Measurements from ENCODE around the gene CRACDL. TPM values are rescaled to one million over a fixed set of nuclear protein-coding genes. Genes with fewer than 3 reads are reported as not detected.

CRACDL gene, protein sequence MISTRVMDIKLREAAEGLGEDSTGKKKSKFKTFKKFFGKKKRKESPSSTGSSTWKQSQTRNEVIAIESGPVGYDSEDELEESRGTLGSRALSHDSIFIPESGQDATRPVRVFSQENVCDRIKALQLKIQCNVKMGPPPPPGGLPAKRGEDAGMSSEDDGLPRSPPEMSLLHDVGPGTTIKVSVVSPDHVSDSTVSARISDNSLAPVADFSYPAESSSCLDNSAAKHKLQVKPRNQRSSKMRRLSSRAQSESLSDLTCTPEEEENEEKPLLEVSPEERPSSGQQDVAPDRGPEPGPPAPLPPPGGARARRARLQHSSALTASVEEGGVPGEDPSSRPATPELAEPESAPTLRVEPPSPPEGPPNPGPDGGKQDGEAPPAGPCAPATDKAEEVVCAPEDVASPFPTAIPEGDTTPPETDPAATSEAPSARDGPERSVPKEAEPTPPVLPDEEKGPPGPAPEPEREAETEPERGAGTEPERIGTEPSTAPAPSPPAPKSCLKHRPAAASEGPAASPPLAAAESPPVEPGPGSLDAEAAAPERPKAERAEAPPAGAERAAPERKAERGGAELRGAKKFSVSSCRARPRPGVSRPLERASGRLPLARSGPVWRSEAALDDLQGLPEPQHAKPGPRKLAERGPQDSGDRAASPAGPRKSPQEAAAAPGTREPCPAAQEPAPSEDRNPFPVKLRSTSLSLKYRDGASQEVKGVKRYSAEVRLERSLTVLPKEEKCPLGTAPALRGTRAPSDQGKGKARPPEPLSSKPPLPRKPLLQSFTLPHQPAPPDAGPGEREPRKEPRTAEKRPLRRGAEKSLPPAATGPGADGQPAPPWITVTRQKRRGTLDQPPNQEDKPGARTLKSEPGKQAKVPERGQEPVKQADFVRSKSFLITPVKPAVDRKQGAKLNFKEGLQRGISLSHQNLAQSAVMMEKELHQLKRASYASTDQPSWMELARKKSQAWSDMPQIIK
- 1 to 10 TPM; 1.2 to 3.0 (median 1.8) TPM for polyA plus RNA-seq (ENCODE audit: insufficient read length in 10 of 10)
- long read RNA-seq, donor 1, result 0 reads
- long read RNA-seq, donor 2, result 0 reads
- long read RNA-seq, donor 3, result 0 reads
- long read RNA-seq, donor 4, result 0 reads
- long read RNA-seq, donor 5, result 0 reads
- long read RNA-seq, donor 6, result 0 reads
- long read RNA-seq, donor 7, result 0 reads
- long read RNA-seq, donor 8, result 0 reads
- long read RNA-seq, donor 9, result 0 reads

DNA sequence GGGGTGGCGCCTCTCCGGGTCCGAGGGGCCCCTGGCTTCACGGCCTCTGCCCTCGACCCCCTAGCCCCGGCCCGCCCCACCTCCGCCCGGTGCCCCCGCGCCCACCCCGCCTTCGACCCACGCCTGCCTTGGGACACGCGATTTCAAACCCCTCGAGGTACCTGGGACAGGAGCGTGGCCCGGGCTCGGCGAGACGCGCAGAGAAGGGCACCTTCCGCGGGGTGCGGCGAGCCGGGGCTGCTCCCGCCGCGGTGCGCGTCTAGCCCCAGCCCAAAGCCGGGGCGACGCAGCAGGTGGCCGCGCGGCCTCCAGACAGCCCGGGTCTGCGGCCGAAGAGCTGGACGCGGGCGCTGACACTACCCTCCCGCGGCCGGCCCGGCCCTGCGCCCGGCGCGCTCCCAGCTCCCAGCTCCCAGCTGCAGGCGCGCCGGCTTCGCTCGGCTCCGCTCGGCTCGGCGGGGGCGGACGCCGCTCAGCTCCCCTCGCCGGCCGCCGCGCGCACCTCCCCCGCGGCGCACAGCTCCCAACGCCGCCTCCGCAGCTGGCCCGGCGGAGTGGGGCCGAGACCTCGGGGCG lies at the start of gene CRACDL:
Gene CRACDL, minus strand, starts transcription at position 449 of the 576 bp plus-strand sequence. CDS start 89,425 bp downstream, outside the sequence.
- peak in 1 of 3 donors; percentile 53 for DNase-seq

DNA sequence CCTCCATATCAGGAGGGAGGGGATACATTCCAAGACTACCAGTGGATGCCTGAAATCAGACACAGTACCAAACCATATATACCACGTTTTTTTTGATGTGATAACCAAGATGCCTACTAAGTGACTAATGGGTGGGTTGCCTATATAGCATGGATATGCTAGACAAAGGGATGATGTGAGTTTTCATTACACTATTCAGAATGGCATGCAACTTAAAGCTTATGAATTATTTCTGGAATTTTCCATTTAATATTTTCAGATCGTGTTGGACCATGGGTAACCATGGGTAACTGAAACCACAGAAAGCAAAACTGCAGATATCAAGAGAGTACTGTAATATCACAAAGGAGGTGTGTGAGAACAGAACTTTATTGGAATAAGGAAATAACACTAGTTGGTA lies 39.6 kb upstream of the CRACDL start:
- DNase-seq, result no peak

- no peak for DNase-seq
Observed at GRCh38 chr2:98972582-98973167, 36.6 kb upstream of the CRACDL start.

DNA sequence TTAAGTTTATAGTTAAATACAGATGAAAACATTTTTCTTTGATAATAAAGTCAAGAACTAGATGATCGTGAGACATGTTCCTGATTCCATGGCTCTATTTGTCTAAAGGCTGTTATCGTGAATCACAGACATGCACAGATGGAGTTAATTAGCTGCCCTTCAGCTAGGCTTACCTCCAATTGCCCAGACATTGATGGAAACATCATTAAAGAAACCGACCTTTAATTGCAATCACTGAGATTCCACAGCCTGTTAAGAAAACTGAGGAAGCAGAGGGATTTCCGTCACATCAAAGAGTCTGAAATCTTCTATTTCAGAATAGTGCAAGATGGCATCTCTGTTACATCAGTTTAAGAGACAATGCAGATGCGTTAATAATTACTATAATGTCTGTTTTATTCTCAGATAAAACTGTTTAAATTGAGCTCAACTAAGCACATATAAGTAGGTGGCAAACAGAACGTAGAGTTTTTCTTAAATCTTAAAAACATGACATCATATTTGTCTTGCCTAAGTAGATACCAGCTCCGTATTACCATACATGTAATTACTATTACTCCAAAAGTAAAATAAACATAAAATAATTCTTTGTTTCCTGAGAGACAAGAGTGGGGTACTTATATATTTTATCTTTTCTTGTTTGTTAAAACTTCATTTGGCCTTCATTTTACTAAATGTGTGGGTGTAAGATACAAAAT lies 23.9 kb upstream of the CRACDL start:
- DNase-seq, result no peak

- no peak for DNase-seq
Observed at GRCh38 chr2:98952966-98953365, 16.9 kb upstream of the CRACDL start.

DNA sequence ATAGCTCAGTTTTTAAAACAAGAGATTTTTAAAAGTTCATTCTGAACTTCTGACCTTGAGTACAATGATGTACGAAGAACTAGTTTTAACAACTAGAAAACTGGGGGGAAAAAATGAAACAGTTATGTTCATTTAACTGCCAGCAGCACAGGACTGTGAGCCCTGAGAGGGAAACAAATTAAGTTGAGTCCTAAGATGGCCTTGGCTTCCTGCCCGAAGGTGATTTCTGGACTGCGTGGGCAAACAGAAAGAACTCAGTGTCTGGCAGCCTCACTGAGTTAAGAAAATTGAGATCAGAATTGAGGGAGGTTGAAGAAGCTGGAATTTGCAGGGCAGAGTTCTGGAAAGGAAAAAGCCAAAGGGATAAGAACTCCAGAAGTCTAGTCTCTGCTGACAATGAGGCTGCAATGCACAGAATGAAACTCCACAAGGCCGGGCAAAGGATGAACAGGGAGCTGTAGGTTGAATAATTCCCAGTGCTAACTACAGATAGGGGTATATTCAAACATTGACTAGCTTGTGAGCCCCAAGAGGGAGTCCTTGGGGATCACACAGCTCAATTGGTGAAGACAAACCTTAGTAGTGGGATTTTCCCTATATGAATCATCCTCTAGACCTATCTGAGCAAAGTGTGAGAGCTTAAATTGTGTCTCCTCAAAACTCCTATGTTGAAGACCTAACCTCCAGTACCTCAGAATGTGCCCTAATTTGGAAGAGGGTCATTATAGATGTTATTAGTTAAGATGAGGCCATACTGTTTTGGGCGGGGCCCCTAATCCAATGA lies 13.1 kb upstream of the CRACDL start:
- no peak for DNase-seq

DNA sequence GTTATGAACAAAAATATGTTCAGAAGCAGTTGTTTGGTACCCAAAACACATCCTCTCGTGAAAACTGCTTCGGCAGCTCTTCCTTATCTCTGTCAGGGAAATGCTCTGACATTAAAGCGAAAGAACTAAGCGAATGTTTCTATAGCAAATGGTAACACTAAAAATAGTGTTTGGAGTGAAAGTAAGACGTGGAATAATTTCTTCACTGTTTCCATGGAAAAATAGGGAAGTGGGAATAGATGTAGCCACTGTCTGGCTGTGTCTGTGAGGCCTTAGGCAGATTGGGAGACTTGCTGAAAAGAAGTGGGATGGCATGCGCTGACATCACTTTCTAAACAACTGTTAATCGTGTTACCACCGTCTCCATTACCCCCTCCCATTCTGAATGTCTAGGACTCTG lies 11.5 kb upstream of the CRACDL start:
- DNase-seq, result no peak

DNA sequence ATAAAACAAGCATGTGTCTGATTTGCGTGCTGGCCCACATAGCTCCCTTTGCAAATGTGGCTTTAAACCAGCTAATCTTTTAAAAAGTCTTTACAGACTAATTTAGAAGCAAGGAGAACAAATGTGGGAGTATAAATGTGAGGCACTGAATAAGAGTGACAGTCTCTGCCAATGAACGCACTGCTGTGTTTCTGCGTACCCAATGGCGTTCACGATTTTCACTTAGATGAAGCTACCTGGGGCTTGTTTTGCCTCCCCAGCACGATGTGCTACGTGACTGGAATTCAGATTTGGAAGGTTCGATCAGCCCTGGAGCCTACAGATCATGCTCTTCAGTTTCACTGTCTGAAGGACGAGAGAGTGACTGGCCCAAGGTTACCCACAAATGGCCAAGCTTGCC lies 10.8 kb upstream of the CRACDL start:
- no peak for DNase-seq

DNA sequence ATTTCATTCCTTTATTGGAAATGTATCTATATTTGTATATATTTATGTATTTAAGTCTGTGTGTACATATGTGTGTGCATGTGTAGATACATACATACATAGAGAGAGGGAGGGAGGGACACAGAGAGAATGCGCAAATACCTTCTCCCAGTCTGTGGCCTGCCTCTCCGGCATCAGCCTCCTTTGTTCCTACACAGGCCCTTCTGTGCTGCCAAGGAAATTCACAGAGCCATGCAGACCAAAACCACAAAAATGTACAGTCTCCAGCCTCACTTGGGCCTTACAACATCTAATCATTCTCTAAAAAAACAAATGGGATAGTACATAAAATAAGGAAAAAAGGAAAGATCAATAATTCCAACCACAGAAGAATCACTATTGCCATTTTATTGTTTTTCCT lies 8.8 kb upstream of the CRACDL start:
- DNase-seq, result no peak

GRCh38 chr2:98940102-98940501 lies 4.1 kb upstream of the CRACDL start:
- no peak for DNase-seq

DNA sequence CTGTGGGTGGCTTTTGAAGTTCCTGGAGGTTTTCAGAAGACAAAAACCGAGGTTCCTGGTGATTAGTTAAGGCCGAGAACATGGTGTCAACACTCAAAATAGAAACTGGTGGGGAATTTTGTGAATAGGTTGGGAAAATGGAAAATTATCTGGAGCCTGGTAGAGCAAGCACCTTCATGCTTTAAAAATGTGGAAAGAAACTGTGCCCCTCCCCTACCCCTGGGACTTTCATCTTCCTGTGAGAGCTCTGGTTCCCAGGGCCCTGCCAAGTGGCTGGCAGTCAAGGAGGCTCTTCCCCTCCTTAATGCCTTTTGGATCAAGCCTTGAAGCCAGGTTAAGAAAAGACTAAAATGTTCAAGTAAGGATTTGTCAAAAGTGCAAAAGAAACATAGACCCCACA lies 1.9 kb upstream of the CRACDL start:
- no peak for DNase-seq

- DNase-seq, result peak in 1 of 3 donors; percentile 36
Observed at GRCh38 chr2:98936353-98937351, 627 bp upstream of the CRACDL start.

GRCh38 chr2:98935111-98935770 lies 784 bp downstream of the CRACDL start:
- DNase-seq, result peak in 1 of 3 donors; percentile 61

DNA sequence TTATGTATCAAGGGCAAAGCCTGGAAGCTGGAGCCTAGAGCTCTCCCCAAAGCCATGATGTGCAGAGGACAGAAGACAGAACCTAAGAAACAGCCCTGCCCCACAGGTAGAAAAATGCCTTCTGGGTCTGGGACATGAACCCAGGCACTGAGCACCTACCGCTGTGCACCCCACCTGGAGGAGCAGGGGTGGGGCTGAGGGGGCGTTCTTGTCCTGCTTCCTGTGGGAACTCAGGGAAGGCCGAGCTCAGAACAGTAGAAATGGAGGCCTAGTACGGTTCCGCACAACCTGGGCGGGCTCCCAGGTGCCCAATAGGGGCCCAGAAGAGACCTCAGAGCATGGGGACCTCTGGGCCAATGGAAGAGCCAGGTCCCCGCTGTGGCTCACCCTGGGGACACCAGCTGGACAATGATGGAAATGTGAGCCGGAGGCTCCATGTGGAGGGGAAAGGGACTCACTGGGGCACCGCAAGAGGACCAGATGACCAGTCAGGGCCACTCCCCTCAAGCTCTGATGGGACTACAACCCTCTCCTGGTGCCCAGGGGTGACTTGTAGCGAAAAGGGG lies 3.2 kb downstream of the CRACDL start:
- no peak for DNase-seq

DNA sequence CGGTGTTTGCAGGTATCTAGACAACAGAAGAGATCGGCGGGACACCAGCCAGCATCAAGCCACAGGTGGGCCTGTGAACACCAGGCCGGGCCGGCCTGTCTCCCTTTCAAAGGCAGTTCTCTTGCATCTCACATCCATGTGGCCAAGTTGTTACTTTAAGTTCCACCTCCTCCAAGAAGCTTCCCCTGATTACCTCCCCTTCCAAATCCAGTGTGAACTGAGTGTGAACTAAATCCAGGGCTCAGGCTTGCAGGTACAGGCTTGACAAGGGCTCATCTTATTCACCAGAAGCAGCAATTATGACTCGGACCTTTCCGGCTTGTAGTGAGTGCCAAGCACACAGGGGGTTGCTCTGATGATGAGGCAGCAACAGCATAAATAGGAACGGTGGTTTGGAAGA lies 3.9 kb downstream of the CRACDL start:
- DNase-seq, result no peak

DNA sequence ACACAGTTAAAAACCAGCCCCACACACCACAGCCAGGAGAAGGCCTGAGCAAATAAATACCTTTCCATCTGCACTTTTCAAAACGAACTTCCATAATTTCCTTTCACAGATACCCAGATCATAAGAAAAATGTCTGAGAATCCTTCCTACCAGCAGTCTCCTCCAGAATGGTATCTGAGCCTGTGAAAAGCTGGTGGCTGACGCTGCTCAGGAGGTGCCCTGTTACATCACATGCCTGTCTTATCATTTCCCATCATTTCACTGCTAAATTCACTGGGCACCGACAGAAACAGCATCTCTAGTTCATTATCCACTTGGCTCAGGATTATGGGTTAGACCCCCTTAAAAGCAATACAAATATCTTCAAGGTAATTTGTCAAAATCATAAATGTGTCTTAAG lies 4.4 kb downstream of the CRACDL start:
- no peak for DNase-seq

GRCh38 chr2:98929920-98930319 lies 6.1 kb downstream of the CRACDL start:
- no peak for DNase-seq

DNA sequence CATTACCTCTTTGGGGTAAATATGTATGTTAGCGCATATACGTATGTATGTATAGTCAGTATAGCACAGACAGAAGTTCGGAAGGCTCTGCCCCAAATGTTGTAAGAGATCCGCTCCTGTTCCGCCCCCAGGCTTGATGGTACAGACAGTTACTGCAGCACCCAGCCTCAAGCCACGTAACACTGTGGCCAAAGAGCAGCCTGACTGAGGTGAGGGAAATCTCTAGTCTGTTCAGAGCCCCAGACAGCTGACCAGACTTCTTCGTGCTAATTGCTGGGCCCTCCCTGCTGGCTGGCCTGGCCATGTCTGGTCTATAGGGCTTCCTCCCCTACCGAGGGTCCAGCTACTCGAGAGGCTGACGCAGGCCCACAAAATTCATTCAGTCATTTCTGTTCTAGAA lies 7.8 kb downstream of the CRACDL start:
- no peak for DNase-seq
